ENCODE measurements around the gene DNHD1.
A peak's percentile ranks its signal among the peaks of the same experiment; 100 is the strongest.

Gene DNHD1

GRCh38 chr11:6473451-6474412 is 23.3 kb upstream of the DNHD1 start, which contains the start of gene TRIM3:
Gene TRIM3, minus strand, starts transcription at chr11:6473941. Its CDS starts 8,246 bp downstream, at chr11:6465695.
- Histone ChIP-seq H3F3A (ENCODE audit: insufficient read depth, low read length) (peaks cover 14% of the 10 kb centered on the region), H3K79me2 (ENCODE audit: low read length) (peaks cover 2% of the 10 kb centered on the region; the same call in 1 of the 2 replicates), H3K9me2 (replicated peaks; ENCODE audit: insufficient read depth, low read length) (no peaks in the 10 kb centered on the region), H3K27me3 (replicated peaks; ENCODE audit: insufficient read depth, low read length) (no peaks in the 10 kb centered on the region), H4K20me1 (ENCODE audit: insufficient read depth, low read length) (no peaks in the 10 kb centered on the region), H3K9ac (ENCODE audit: low read length) (peak within 1 kb of the TSS; percentile 51; the same call in 1 of the 2 replicates), H3K27ac (ENCODE audit: low read length) (no peak within 1 kb of the TSS), H3K36me3 (replicated peaks; ENCODE audit: insufficient read depth, low read length) (no peaks in the 10 kb centered on the region), H3K4me2 (ENCODE audit: low read depth, low read length) (peak within 1 kb of the TSS; percentile 100), H3K4me3 (ENCODE audit: low read length) (peak within 1 kb of the TSS; percentile 82), H3K9me3 (replicated peaks; ENCODE audit: insufficient read depth, low read length) (no peaks in the 10 kb centered on the region), H3K4me1 (ENCODE audit: low read length) (0 out of 2 replicates have a peak, but pooled peaks cover 3% of the 10 kb centered on the region), H2AFZ (ENCODE audit: low read length) (peak within 1 kb of the TSS; percentile 97)
- DNase-seq = peak; percentile 77
- TF ChIP-seq CTCF (IDR thresholded peaks at IDR 0.05; ENCODE audit: low read length) (no peak), EZH2 (optimal IDR thresholded peaks at IDR 0.05; ENCODE audit: low read depth, low read length) (no peak), EZH2phosphoT487 (IDR thresholded peaks at IDR 0.05; ENCODE audit: low read length) (no peak)

DNA sequence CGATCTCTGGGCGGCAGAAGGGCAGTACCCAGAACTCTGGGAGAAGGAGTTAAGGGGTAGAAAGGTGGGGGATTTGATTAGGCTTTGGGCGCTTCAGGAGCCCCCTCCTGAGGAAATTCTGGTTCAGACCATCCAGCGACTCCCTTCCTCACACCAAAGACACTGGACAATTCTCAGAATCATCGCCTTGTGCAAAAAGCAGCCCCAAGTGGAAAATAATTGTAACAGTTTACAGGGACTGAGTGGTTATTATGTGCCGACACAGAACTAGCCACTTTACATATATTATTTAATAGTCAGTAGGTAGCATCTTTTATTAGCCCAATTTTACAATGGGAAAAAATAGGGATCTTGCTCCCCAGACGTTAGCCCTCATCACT is 22.7 kb upstream of the DNHD1 start:
- no peak overlapping the region for H3K27ac ChIP-seq (ENCODE audit: low read length)
- no peak overlapping the region for H2AFZ ChIP-seq (ENCODE audit: low read length)
- H3K4me3 ChIP-seq (ENCODE audit: low read length) = no peak overlapping the region
- peaks cover 14% of the 10 kb centered on the region for H3F3A ChIP-seq (ENCODE audit: insufficient read depth, low read length)
- TF ChIP-seq EZH2phosphoT487 (IDR thresholded peaks at IDR 0.05; ENCODE audit: low read length) (no peak), CTCF (IDR thresholded peaks at IDR 0.05; ENCODE audit: low read length) (0 out of 2 replicates have a peak, but pooled peaks have one; percentile 5), EZH2 (optimal IDR thresholded peaks at IDR 0.05; ENCODE audit: low read depth, low read length) (no peak)
- H3K27me3 ChIP-seq (replicated peaks; ENCODE audit: insufficient read depth, low read length) = no peaks in the 10 kb centered on the region
- H3K9ac ChIP-seq (ENCODE audit: low read length) = no peak overlapping the region
- no peak for DNase-seq
- H3K9me2 ChIP-seq (replicated peaks; ENCODE audit: insufficient read depth, low read length) = no peaks in the 10 kb centered on the region
- H4K20me1 ChIP-seq (ENCODE audit: insufficient read depth, low read length) = no peaks in the 10 kb centered on the region
- no peaks in the 10 kb centered on the region for H3K9me3 ChIP-seq (replicated peaks; ENCODE audit: insufficient read depth, low read length)
- H3K36me3 ChIP-seq (replicated peaks; ENCODE audit: insufficient read depth, low read length) = no peaks in the 10 kb centered on the region
- H3K4me2 ChIP-seq (ENCODE audit: low read depth, low read length) = 0 out of 2 replicates have a peak overlapping the region, but pooled peaks have one; percentile 28
- H3K4me1 ChIP-seq (ENCODE audit: low read length) = 0 out of 2 replicates have a peak, but pooled peaks cover under 1% of the 10 kb centered on the region
- H3K79me2 ChIP-seq (ENCODE audit: low read length) = peaks cover 6% of the 10 kb centered on the region; the same call in 1 of the 2 replicates

- no peak for DNase-seq
- Histone ChIP-seq H3K27ac (ENCODE audit: low read length) (no peak overlapping the region), H2AFZ (ENCODE audit: low read length) (no peak overlapping the region), H4K20me1 (ENCODE audit: insufficient read depth, low read length) (no peaks in the 10 kb centered on the region), H3K4me2 (ENCODE audit: low read depth, low read length) (no peak overlapping the region), H3K9ac (ENCODE audit: low read length) (no peak overlapping the region), H3K9me3 (replicated peaks; ENCODE audit: insufficient read depth, low read length) (no peaks in the 10 kb centered on the region), H3K27me3 (replicated peaks; ENCODE audit: insufficient read depth, low read length) (no peaks in the 10 kb centered on the region), H3K4me1 (ENCODE audit: low read length) (0 out of 2 replicates have a peak, but pooled peaks cover under 1% of the 10 kb centered on the region), H3K36me3 (replicated peaks; ENCODE audit: insufficient read depth, low read length) (no peaks in the 10 kb centered on the region), H3K9me2 (replicated peaks; ENCODE audit: insufficient read depth, low read length) (no peaks in the 10 kb centered on the region), H3K79me2 (ENCODE audit: low read length) (peaks cover 12% of the 10 kb centered on the region), H3F3A (ENCODE audit: insufficient read depth, low read length) (peaks cover 14% of the 10 kb centered on the region), H3K4me3 (ENCODE audit: low read length) (no peak overlapping the region)
- no peak for TF ChIP-seq EZH2phosphoT487 (IDR thresholded peaks at IDR 0.05; ENCODE audit: low read length)
- TF ChIP-seq CTCF (IDR thresholded peaks at IDR 0.05; ENCODE audit: low read length) = no peak
- no peak for TF ChIP-seq EZH2 (optimal IDR thresholded peaks at IDR 0.05; ENCODE audit: low read depth, low read length)
These were observed 22.1 kb upstream of the DNHD1 start for GRCh38 chr11:6474806-6475500.

All from MM.1S (cell line).